Tibial nerve (tissue), 4 donors: ENCODE measurements around the gene PNPLA5. TPM values are rescaled to one million over a fixed set of nuclear protein-coding genes. Genes with fewer than 3 reads are reported as not detected.
"Not testable (repeated sequence)": the region's sequence is repeated elsewhere in the genome, so short reads cannot be mapped to it uniquely, and the experiment has no call there.

Experiments
- DNase-seq, 2 donors: peaks; one replicate each; pipeline ENCODE4 v3.0.0-alpha.2; 2019; ENCODE audit warnings: low spot score in 2 of 2
- H3K27ac ChIP-seq, 4 donors: fragments of 200-600 bp; sonication (generic) in 3 of 4; one replicate each; pipeline ENCODE4 v1.5.1; 2017 to 2019; ENCODE audit warnings: mild to moderate bottlenecking in 1 of 4
- H3K27me3 ChIP-seq, 2 donors: fragments of 200-600 bp; sonication (generic) in 1 of 2; one replicate each; pipeline versions ENCODE4 v1.5.1 to v1.6.0; 2017 to 2019
- H3K36me3 ChIP-seq, 3 donors: fragments of 200-600 bp; sonication (generic); one replicate each; pipeline ENCODE4 v1.5.1; 2018 to 2019
- H3K4me1 ChIP-seq, 4 donors: fragments of 200-600 bp; sonication (generic) in 3 of 4; one replicate each; pipeline ENCODE4 v1.5.1; 2017 to 2019
- H3K4me3 ChIP-seq, 4 donors: fragments of 200-600 bp; sonication (generic) in 3 of 4; one replicate each; pipeline ENCODE4 v1.5.1; 2017 to 2019; ENCODE audit warnings: mild to moderate bottlenecking in 1 of 4, moderate library complexity in 1 of 4
- H3K9me3 ChIP-seq, 4 donors: fragments of 200-600 bp; sonication (generic) in 3 of 4; one replicate each; pipeline ENCODE4 v1.5.1; 2017 to 2019
- EP300 ChIP-seq, 2 donors: sonication (generic); formaldehyde crosslinking; IDR thresholded peaks; one replicate each; pipeline ENCODE4 v1.6.1; 2017; ENCODE audit warnings: antibody characterized with exemption in 2 of 2, mild to moderate bottlenecking in 1 of 2
- POLR2A ChIP-seq, 2 donors: fragments of 450-650 bp; IDR thresholded peaks; one replicate each; pipeline ENCODE4 v1.6.1; 2017; ENCODE audit warnings: antibody characterized with exemption in 2 of 2, mild to moderate bottlenecking in 2 of 2, moderate library complexity in 2 of 2
- WGBS, 2 donors: methylation state at CpG; one replicate each; pipeline ENCODE4 v1.1.5; 2018; 5-methylcytosine and 5-hydroxymethylcytosine counted together
- total RNA-seq, 4 donors: library from RNA; depleted of rRNA; stranded (reverse); fragments of >200 nt; gene quantifications; one replicate each; pipeline ENCODE4 v1.1.0, GENCODE V29; 2016
- TF ChIP-seq, protein P1 (sequence below), 5 experiments: fragments of 200-600 bp in 3 of 5; fragments of 450-650 bp in 2 of 5; sonication (generic) in 3 of 5; IDR thresholded peaks; one replicate each; pipeline ENCODE4 v1.5.1; 2016 to 2019; ENCODE audit warnings: antibody characterized with exemption in 5 of 5, mild to moderate bottlenecking in 3 of 5, moderate library complexity in 2 of 5

Gene PNPLA5
- total RNA-seq, 4 donors from 2014 or later: not detected

DNA sequence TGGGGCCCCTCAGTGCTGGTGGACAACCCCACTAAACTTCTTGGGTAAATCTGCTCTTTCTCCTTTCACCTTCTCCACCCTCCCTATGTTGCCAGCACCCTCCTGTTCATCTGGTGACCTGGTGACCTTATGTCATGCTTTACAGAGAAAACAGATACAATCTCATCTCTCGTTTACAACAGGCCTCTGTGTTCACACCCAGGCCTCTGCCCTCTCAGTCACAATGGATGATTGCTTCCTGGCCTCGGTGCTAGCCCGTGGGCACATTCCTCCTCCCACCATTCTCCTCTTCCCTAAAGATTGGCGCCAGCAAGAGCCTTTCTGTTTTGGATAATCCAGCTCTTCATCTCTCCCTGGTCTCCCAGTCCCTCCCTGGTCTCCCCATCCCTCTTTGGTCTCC lies 19.5 kb upstream of the PNPLA5 start:
- H3K4me1 ChIP-seq: no peaks in the 10 kb centered on the region
- H3K36me3 ChIP-seq: no peaks in the 10 kb centered on the region
- no peaks in the 10 kb centered on the region for H3K9me3 ChIP-seq
- WGBS, 2 donors: 5 to 15% methylated on average over 4 of the region's 4 CpGs
- no peak overlapping the region for H3K27ac ChIP-seq
- TF ChIP-seq EP300 (IDR thresholded peaks at IDR 0.05): no peak
- H3K27me3 ChIP-seq: no peaks in the 10 kb centered on the region
- no peak for DNase-seq
- no peak overlapping the region for H3K4me3 ChIP-seq

- no peaks in the 10 kb centered on the region for H3K4me1 ChIP-seq
- no peak overlapping the region for H3K27ac ChIP-seq
- DNase-seq: no peak
- H3K9me3 ChIP-seq: no peaks in the 10 kb centered on the region
- no peak for TF ChIP-seq POLR2A (IDR thresholded peaks at IDR 0.05)
- TF ChIP-seq EP300 (IDR thresholded peaks at IDR 0.05): no peak
- TF ChIP-seq, protein P1, sequence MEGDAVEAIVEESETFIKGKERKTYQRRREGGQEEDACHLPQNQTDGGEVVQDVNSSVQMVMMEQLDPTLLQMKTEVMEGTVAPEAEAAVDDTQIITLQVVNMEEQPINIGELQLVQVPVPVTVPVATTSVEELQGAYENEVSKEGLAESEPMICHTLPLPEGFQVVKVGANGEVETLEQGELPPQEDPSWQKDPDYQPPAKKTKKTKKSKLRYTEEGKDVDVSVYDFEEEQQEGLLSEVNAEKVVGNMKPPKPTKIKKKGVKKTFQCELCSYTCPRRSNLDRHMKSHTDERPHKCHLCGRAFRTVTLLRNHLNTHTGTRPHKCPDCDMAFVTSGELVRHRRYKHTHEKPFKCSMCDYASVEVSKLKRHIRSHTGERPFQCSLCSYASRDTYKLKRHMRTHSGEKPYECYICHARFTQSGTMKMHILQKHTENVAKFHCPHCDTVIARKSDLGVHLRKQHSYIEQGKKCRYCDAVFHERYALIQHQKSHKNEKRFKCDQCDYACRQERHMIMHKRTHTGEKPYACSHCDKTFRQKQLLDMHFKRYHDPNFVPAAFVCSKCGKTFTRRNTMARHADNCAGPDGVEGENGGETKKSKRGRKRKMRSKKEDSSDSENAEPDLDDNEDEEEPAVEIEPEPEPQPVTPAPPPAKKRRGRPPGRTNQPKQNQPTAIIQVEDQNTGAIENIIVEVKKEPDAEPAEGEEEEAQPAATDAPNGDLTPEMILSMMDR (IDR thresholded peaks at IDR 0.05): no peak
- H3K27me3 ChIP-seq: no peaks in the 10 kb centered on the region
- no peak overlapping the region for H3K4me3 ChIP-seq
- 65 to 70% methylated on average over 6 of the region's 6 CpGs for WGBS, 2 donors
- no peaks in the 10 kb centered on the region for H3K36me3 ChIP-seq
These were observed 18.4 kb upstream of the PNPLA5 start for GRCh38 chr22:43910178-43910695.

DNA sequence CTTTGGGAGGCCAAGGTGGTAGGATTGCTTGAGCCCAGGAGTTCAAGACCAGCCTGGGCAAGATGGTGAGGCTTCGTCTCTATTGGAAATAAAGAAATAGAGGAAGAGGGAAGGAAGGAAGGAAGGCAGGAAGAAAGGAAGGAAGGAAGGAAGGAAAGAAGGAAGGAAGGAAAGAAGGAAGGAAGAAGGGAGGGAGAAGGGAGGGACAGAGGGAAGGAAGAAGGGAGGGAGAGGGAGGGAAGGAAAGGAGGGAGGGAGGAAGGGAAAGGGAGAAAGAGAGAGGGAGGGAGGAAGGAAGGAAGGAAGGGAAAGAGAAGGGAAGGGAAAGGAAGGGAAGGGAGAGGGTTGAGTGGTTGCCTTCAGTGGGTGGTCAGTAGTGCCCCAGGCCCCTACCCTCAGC lies 17.9 kb upstream of the PNPLA5 start:
- no peak overlapping the region for H3K4me3 ChIP-seq
- DNase-seq: no peak
- TF ChIP-seq EP300 (IDR thresholded peaks at IDR 0.05): no peak
- no peak overlapping the region for H3K27ac ChIP-seq
- no peaks in the 10 kb centered on the region for H3K9me3 ChIP-seq
- no peaks in the 10 kb centered on the region for H3K4me1 ChIP-seq
- 75 to 82% methylated on average over 1 of the region's 1 CpG for WGBS, 2 donors
- H3K36me3 ChIP-seq: no peaks in the 10 kb centered on the region
- H3K27me3 ChIP-seq: peaks cover 0 to 2% of the 10 kb centered on the region in 2 donors

GRCh38 chr22:43905681-43906080 lies 13.9 kb upstream of the PNPLA5 start:
- TF ChIP-seq, protein P1 (IDR thresholded peaks at IDR 0.05): no peak
- no peak for TF ChIP-seq POLR2A (IDR thresholded peaks at IDR 0.05)
- TF ChIP-seq EP300 (IDR thresholded peaks at IDR 0.05): no peak
- H3K9me3 ChIP-seq: no peaks in the 10 kb centered on the region
- WGBS, 2 donors: 31 to 39% methylated on average over 7 of the region's 7 CpGs
- no peak overlapping the region for H3K27ac ChIP-seq
- peaks cover 0 to 7% of the 10 kb centered on the region in 2 donors for H3K27me3 ChIP-seq
- no peak overlapping the region for H3K4me3 ChIP-seq
- DNase-seq: no peak
- H3K4me1 ChIP-seq: no peaks in the 10 kb centered on the region
- no peaks in the 10 kb centered on the region for H3K36me3 ChIP-seq

DNA sequence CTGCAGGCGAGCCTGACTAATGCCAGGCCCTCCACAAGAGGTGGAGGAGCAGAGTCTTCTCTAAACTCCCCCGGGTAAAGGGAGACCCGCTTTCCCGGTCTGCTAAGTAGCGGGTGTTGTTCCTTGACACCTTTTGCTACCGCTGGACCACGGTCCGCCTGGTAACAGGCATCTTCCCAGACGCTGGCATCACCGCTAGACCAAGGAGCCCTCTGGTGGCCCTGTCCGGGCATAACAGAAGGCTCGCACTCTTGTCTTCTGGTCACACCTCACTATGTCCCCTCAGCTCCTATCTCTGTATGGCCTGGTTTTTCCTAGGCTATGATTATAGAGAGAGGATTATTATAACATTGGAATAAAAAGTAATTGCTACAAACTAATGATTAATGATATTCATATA lies 12.6 kb upstream of the PNPLA5 start:
- peak; percentile 30 to 32 for DNase-seq

DNA sequence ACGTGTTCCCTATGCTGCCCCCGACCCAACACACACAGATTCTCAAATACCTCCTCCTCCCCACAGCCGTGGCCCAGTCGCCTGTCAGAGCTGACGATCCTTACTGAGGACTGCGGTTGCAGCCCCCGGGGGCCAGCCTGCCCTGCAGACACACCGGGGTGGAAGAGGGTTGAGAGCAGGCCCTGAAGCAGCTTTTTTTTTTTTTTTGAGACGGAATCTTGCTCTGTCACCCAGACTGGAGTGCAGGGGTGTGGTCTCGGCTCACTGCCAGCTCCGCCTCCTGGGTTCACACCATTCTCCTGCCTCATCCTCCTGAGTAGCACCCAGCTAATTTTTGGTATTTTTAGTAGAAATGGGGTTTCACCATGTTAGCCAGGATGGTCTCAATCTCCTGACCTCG lies 11.2 kb upstream of the PNPLA5 start:
- H3K27ac ChIP-seq, H3K4me3 ChIP-seq, H3K36me3 ChIP-seq, DNase-seq, H3K4me1 ChIP-seq, H3K27me3 ChIP-seq, H3K9me3 ChIP-seq: not testable (repeated sequence)
- 65 to 68% methylated on average over 12 of the region's 12 CpGs for WGBS, 2 donors

More for the DNA sequence above, 12.6 kb upstream of the PNPLA5 start:
- not testable (repeated sequence) for H3K36me3 ChIP-seq, H3K27me3 ChIP-seq, H3K4me3 ChIP-seq, H3K4me1 ChIP-seq, H3K9me3 ChIP-seq, H3K27ac ChIP-seq
- 24 to 31% methylated on average over 12 of the region's 12 CpGs for WGBS, 2 donors
- TF ChIP-seq, protein P1 (IDR thresholded peaks at IDR 0.05): peak in 1 of 5 experiments; percentile 10
